Stimulated activated CD8-positive, alpha-beta memory T cell treated with anti-CD3 and anti-CD28 coated beads, Interleukin-2, amount 100 ng/mL, for 1 hour (primary cell): ENCODE data around the gene ANAPC2.

Experiments
- DNase-seq, 2 donors: peaks; one replicate each; pipeline ENCODE4 v3.0.0-alpha.2; 2020; ENCODE audit warnings: low read depth in 2 of 2

The ANAPC2 gene, protein sequence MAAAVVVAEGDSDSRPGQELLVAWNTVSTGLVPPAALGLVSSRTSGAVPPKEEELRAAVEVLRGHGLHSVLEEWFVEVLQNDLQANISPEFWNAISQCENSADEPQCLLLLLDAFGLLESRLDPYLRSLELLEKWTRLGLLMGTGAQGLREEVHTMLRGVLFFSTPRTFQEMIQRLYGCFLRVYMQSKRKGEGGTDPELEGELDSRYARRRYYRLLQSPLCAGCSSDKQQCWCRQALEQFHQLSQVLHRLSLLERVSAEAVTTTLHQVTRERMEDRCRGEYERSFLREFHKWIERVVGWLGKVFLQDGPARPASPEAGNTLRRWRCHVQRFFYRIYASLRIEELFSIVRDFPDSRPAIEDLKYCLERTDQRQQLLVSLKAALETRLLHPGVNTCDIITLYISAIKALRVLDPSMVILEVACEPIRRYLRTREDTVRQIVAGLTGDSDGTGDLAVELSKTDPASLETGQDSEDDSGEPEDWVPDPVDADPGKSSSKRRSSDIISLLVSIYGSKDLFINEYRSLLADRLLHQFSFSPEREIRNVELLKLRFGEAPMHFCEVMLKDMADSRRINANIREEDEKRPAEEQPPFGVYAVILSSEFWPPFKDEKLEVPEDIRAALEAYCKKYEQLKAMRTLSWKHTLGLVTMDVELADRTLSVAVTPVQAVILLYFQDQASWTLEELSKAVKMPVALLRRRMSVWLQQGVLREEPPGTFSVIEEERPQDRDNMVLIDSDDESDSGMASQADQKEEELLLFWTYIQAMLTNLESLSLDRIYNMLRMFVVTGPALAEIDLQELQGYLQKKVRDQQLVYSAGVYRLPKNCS

DNA sequence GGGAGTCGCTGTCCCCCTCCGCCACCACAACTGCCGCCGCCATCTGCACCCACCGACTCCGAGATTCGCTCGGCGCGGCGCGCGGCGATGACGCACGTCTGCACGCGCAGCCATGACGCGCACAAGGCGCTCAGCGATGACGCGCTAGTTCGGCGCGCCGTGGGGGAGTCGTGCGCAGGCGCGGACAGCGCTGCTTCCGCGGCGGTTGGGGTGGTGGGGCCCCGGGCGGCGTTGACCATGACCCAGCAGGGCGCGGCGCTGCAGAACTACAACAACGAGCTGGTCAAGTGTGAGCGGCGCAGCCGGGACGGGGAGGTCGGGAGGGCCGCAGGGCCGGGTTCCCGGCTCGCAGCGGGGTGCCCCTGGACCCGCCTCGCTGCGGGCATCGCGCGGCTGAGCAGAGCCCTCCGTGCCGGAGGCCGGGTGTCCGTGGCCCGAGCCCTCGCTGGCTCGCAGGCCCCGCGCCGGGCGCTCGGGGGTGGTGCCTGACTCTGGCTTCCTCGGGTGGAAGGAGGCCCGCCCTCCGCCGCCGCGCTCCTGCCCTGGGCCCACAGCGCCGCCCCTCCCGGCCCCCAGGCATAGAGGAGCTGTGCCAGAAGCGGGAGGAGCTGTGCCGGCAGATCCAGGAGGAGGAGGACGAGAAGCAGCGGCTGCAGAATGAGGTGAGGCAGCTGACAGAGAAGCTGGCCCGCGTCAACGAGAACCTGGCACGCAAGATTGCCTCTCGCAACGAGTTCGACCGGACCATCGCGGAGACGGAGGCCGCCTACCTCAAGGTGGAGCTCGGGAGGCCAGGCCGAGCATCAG lies at the start of gene ANAPC2, which contains the start of gene SSNA1:
ANAPC2 (minus strand) TSS at position 71 of the 807 bp plus-strand sequence; CDS start at position 43, 28 bp downstream.
SSNA1 (plus strand) TSS at position 187 of the 807 bp plus-strand sequence; CDS start at position 238, 51 bp downstream.
- DNase-seq: peak; percentile 85 to 89

DNA sequence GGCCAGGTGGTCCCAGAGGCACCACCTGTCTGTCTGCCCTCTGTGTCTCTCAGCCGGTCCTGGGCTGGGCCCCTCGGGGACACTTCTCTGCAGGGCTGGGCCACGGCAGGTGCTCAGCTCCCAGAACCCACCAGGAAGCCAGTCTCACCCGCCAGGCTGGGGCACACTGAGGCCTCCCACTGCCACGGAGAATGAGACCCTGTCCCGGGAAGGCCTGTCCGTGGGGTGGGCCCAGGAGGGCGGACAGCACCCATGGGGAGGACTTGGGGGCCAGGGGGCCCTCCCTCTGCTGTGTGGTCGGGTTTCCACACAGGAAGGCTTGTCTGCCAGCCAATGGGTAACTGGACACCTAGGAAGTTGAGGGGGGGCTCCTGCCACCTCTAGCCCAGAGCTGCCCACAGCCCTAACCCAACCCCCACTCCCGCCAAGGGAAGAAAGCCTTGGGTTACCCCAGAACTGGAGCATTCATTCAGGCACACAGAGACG lies 48.6 kb upstream of the ANAPC2 start:
- no peak for DNase-seq

DNA sequence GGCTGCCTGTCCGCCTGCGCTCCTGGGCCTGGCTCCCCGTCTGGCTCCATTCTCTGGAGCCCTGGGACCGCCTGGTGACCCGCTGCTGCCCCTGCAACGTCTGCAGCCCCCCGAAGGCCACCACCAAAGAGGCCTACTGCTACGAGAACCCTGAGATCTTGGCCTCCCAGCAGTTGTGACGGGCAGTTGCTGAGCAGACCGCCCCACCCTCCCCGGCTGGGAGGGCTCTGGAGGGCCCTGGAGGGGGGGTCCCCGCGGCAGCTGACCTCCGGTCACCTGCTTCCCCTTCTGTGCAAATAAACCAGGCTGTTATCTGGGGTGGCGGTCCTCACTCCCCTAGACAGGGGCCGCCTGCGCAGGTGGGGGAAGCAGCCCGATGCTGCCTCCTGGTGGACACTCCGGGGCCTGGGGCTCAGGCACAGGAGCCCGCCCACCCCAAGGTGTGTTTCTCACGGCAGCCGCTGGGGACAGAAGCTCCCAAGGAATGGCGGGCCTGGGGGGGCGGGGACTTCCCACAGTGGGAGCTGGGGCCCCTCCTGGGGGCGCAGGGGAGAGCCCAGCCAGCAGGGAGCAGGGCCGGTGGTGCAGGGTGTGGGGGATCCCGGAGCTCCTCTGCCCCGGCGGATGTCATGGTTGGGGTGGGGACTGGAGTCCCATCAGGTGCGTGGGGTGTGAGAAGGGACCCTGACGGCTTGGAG lies 48.0 kb upstream of the ANAPC2 start:
- peak; percentile 76 to 88 for DNase-seq

DNA sequence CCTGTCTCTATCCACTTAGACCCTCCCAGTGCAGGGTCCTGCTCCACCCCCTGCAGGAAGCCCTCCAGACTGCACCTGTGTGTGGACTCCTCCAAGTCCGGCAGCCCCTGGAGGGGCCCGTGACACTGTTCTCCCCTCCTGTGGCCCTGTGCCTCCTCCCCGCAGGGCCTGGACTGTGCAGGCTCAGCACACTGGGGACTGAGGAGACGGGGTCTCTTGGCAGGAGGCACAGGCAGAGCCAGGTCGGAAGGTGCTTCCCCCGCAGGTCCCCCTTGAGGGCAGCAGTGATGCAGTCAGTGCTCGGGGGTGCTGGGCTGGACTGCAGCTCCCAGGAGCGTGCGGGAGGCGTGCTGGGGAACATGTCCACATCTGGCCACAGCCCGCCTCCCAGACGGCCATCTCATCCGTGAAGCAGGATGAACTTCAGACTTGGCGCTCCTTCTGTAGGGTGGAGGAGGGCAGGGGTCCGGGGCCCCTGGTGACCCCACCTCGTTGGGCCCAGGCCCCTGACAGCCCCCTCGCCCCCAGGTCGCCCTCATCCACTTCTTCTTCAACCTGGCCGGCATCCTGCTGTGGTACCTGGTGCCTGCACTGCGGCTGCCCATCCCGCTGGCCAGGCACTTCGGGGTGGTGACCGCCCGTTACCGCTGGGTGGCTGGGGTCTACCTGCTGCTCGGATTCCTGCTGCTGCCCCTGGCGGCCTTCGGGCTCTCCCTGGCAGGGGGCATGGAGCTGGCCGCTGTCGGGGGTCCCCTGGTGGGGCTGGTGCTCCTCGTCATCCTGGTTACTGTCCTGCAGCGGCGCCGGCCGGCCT lies 47.3 kb upstream of the ANAPC2 start:
- DNase-seq: no peak

DNA sequence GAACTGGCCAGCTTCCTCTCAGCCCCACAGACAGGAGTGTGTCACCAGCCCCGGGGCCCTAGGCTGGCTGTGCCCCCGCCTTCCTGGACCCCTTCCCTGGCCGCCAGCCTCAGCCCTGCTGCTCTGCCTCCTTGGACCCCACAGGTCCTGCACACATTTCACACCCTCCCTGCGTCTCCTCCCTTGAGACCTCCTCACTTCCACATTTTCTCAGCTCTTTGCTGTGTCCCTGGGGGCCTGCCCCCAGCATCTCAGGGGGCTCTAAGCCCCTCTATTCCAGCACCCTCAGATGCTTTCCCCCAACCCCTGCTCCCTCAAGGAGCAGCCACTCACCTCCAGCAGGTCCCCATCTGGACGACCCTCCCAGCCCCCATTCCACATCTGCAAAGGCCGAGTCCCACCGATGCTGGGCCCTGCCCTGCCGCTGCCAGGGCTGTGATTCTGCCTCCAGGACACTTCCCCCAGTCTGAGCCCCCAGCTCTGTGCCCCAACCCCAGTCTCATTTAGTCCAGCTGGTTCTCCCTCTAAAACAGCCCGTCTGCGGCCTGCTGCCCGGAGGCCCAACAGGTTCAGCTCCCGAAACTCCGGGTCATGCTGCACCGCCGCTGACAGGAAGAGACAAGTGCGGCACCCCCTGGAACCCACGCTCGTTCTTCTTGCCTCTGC lies 46.5 kb upstream of the ANAPC2 start:
- DNase-seq: no peak

DNA sequence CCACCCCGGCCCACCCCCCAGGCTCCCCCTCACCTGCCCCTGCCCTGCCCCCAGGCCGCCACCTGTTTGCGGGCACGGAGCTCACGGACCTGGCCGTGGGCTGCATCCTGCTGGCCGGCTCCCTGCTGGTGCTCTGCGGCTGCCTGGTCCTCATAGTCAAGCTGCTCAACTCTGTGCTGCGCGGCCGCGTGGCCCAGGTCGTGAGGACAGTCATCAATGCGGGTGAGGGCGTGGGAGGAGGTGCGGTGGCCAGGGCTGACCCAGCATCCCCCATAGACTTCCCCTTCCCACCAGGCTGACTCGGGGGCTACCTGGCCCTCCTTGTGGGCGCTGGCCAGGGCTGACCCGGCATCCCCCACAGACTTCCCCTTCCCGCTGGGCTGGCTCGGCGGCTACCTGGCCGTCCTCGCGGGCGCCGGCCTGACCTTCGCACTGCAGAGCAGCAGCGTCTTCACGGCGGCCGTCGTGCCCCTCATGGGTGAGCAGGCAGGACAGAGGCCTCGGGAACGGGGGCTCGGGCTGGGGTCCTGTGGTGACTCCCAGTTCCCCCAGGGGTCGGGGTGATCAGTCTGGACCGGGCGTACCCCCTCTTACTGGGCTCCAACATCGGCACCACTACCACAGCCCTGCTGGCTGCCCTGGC lies 45.8 kb upstream of the ANAPC2 start:
- DNase-seq: no peak

DNA sequence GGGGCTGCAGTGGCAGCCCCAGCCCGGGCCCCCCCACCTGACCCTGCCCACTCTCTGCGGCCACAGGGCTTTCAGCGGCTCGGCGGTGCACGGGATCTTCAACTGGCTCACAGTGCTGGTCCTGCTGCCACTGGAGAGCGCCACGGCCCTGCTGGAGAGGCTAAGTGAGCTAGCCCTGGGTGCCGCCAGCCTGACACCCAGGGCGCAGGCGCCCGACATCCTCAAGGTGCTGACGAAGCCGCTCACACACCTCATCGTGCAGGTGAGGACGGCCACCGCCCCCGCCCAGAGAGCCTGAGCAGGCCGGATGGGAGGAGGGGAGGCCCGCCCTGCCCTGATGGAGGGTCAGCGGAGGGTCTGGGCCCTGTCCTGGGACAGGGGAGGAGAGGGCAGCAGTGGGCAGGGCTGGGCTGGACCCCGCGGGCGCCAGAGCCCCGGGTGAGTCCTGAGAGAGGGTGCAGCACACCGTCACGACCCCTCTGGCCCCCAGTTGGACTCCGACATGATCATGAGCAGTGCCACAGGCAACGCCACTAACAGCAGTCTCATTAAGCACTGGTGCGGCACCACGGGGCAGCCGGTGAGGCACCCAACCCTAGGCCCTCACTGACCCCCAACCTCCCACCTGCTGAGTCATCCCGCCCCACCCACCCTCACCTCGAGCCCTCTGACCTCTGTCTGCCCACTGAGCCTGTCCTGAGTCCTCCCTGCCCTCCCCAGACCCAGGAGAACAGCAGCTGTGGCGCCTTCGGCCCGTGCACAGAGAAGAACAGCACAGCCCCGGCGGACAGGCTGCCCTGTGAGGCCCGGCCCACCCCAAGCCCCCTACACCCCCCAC lies 45.0 kb upstream of the ANAPC2 start:
- no peak for DNase-seq

DNA sequence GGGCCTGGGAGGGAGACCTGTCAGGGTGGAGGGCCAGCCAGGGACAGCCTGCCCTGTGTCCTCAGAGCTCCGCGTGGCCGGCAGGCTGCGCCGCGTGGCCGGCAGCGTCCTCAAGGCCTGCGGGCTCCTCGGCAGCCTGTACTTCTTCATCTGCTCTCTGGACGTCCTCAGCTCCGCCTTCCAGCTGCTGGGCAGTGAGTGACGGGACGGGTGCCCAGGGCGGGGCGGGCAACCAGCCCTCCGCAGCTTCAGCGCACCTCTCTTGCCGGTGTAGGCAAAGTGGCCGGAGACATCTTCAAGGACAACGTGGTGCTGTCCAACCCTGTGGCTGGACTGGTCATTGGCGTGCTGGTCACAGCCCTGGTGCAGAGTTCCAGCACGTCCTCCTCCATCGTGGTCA lies 44.1 kb upstream of the ANAPC2 start:
- no peak for DNase-seq

DNA sequence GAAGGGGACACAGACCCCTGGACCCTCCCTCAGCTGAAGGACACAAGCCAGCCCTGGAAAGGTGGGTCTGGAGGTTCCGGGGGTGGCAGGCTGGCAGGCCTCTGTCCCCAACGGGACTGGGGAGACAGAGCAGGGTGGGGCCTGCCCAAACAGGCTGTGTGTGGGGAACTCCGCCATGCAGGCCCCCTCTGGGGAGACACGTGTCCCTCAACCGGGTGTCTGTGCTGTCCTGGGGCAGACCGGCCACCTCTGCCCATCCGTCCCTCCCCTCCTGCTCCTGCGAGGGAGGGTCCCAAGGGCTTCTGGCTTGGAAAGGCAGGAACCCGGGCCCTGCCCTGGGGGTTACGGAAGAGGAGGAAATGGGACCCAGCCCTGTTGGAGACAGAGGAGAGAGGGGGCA lies 43.7 kb upstream of the ANAPC2 start:
- DNase-seq: no peak

DNA sequence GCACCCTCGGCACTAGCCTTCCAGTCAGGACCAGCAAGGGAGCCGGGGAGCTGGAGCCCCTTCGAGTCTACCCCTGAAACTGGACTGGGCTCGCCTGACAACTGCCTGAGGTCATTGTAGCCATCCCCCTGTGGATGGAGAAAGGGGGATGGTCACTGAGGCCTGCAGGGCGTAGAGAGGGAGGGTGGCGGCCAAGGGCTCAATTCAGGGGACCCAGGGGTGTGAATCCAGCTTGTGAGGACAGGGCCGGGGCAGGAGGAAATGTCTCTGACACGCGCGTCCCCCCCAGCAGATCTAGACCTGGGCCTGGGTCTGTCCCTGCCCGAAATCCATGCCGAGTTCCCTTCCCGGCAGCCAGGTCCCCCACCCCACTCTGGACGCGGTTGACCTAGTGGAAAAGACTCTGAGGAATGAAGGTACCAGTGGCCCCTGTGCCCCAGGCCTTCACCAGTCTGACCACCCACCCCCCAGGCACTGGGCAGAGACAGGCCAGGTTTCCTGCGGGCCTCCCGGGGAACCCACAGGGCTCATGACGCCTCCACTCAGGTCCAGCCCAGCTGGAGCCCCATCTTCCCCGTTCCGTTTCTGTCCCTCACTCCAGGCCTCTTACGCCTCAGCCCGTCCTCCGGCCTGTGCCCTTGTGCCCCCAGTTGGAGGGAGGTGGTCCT lies 43.1 kb upstream of the ANAPC2 start:
- DNase-seq: no peak

DNA sequence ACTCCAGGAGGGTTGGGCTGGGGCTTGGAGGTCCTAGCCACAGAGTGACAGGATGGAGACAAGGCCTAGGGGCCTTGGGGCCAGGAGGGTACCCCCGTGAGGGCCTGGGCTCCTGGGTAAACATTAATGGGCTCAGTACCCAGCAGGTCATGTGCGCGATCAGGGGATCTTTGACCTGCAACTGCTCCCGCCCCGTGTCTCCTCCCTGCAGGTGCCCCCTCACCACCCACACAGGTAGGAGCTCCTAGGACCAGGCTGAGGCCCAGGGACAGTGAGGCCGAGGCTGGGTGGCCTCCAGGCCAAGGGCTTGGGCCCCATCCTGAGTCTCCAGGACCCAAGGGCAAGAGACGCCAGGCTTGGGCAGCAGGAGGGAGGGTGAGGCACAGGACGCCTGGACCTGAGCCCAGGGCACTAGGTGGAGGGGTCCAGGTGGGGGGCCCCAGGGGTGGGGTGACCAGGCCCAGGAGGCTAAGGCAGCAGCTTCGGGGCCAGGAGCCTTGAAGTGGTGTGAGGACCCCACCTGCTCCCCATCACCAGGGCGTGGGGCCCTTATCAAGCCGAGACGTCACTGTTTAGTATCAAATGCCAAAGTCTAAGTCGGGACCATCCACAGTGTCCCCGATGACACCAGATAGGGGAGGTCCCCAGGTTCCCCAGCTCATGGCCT lies 42.5 kb upstream of the ANAPC2 start, which contains the start of gene SLC34A3:
SLC34A3 (plus strand) TSS at position 197 of the 667 bp plus-strand sequence. CDS start 802 bp downstream, outside the sequence.
- no peak for DNase-seq

DNA sequence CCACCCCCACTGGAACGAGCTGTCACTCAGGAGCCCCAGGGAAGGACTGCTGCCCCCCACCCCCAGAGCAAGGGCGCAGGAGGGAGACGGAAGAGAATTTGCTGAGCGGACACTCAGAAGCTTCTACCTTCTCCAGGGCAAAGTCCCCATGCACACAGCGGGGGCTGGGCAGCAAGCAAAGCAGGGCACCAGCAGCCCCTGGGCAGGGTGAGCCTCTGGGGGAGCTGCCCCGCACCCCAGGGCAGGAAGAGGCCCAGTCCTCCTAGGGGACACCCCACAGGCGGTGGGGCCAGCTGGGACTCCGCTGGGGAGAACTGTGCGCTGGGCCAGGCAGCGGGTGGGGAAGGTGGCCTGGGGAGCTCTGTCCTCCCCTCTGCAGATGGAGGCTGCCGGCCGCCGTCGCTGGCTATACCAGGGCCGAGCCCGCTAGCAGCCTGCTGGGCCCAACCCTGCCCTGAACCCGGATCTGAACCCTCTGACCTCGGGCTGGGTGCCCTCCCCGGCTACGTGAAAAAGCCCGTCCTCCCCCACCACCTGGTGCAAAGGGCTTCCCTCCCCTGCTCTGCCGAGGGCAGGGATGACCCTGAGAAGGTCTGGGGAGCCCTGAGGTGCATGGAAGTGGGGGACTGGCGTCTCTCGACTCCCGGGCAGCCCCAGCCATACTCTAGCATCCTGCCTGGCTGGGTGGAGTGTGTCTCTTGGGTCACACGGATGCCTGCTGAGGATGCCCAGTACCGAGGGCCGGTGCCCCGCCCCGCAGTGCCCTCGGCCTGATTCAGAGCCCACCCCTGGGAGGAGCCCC lies 41.7 kb upstream of the ANAPC2 start:
- no peak for DNase-seq

DNA sequence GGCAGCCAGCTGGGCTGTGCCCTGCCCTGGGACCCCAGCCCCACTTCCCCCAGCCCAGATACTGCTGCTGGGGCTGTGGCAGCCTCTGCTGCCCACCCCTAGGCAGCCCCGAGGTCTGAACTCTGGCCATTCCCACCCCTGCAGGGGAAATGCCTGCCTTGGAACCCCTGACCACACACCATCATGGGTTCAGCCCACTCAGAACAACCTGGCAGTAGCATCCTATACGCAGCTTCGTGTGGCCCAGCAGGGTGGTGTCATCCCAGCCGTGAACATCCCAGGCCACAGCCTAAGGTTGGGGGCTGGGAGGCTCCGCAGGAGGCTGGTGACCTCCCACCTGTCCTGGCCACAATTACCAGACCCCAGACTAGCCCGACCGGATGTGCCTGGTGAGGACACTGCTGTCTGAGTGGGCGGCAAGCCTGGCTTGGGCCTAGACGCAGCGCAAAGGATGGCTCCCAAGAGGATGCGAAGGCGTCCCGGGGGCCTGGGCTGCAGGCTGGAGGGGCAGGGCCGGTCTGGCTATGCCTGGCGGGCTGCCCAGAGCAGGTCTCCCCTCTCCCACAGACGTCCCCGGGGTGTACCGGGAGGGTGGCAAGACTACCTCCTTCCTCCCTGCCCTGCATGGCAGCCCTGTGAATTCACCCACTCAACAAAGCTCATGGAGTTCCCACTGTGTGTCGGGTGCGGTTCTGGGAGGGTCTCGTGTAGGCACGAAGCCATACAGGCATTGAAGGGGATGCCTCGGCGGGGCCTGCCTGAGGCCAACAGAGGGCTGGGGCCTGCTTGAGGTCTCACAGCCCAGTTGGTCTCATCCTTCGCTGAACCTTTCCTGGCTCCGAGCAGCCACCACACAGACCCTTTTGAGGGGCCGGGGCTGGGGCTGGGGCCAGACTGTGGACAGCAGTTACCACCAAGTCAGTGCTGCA lies 40.9 kb upstream of the ANAPC2 start:
- no peak for DNase-seq

DNA sequence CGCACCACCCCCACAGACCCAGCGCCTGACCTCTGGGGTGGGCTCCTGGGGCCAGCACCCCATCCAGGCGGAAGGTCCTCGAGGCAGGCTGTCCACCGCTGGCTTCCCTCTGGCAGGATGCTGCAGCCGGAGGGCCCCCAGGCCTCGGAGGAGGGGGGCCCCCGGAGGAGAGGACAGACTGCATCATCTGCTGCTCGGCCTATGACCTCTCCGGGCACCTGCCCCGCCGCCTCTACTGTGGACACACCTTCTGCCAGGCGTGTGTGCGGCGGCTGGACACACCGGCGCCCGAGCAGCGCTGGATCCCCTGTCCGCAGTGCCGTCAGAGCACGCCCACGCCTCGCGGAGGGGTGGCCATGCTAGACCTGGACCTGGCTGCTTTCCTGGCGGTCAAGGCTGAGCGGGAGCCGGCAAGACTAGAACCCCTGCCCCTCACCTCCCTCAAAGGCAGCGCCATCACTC lies 40.2 kb upstream of the ANAPC2 start:
- no peak for DNase-seq
